NCI-H748 treated with DMSO at 0.1 percent for 48 hours (cell line): Measurements from ENCODE around the gene PKN1.
"Not testable (repeated sequence)": the region's sequence is repeated elsewhere in the genome, so short reads cannot be mapped to it uniquely, and the experiment has no call there.

ENCODE experiments used
- DNase-seq: peaks from one replicate; lab custom pipeline; 2025; lab: John Stamatoyannopoulos, UW

The PKN1 gene

DNA sequence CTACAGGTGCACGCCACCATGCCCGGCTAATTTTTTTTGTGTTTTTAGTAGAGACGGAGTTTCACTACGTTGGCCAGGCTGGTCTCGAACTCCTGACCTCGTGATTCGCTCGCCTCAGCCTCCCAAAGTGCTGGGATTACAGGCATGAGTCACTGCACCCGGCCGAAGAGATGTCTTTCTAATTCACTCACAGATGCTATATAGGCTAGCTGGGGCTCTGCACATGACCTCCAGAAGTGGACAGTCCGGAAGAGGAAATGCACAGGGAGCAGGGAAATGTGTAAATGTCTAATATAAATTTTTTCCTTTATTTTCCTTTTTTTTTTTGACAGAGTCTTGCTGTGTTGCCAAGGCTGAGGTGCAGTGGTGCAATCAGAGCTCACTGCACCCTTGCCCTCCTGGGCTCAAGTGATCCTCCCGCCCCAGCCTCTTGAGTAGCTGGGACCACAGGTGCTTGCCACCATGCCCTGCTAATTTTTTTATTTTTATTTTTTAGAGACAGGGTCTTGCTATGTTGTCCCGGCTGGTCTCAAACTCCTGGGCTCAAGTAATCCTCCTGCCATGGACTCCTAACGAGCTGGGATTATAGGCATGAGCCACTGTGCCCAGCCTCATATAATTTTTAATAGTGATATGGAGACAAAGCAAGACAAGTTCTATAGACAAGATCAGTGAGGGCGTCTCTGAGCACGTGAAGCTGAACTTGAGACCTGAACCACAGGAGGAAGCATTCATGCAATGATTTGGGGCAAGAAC, 54.4 kb downstream of the PKN1 start:
- DNase-seq: no peak

DNA sequence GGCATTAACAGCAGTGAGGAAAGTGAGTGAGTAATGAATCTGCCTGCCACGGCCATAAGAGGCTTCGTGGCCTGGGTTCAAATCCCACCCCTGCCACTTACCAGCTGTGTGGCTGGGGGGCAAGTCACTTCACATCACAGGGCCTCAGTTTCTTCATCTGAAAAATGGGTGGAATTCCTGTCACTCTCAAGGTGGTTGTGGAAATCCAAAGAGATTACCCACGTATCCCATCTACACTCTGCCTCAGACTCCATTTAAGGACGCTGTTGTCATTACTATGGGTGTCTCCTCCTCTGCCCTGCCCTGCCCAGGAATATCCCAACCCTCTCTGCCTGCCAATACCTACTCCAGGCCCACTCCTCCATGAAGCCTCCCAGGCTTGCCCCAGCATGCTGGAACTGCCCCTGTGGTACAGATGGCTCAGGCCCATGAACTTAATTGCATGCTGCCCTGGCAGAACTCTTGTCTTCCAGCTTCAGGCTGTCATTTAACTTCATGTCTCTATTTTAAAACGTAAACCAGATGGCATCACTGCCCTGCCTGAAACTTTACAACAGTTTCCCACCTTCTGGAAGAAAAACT, 59.7 kb downstream of the PKN1 start:
- DNase-seq: no peak

DNA sequence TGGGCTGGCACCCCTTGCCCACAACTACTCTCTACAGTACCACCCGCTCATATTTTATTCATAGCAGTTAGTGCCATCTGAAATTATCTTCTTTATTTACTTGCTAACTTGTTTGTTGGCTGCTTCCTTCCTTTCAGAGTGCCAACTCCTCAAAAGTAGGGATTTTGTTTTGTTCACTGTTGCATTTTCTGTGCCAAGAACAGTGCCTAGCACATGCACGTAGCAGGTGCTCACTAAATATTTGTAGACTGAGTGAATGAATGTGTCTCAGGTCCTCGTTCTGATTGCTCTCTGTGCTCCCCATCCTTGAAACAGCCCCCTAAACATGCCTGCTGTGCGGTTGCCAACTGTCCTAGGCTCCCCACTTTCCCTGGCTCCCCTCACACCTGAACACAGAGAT, 61.3 kb downstream of the PKN1 start:
- no peak for DNase-seq

DNA sequence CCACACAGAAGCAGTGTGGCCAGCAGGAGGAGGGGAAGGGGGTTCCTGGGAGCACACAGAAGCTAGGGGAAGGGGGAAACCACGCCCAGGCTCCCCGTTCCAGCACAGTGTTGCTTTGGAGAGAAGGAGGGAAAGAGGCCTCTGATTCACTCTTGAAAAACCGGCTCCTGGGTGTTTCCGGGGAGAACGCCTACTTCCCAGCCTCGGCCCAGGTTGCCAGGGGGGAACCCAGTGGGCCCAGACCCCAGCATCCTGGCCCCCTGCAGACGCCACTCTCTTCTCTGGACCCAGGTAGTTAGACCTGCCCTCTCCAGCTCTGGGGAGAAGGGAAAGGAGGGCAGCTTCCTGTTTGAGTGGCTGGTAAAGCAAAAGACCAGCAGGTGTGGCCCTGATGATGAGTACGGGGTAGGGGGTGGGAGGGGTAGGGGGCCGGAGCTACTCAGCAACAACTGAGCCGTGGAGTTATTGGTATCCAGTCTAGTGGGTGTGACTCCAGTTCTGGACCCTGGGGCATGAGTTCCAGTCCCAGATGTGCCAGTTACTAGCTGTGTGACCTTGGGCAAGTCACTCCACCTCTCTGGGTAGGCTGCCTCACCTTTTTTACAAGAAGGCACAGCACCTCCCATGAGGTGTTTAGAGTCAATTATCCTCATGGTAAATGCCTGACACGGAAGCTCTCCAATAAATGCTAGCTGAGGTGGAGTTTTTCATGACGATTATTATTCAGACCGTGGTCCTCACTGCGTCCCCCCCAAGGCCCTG, 62.0 kb downstream of the PKN1 start:
- no peak for DNase-seq

DNA sequence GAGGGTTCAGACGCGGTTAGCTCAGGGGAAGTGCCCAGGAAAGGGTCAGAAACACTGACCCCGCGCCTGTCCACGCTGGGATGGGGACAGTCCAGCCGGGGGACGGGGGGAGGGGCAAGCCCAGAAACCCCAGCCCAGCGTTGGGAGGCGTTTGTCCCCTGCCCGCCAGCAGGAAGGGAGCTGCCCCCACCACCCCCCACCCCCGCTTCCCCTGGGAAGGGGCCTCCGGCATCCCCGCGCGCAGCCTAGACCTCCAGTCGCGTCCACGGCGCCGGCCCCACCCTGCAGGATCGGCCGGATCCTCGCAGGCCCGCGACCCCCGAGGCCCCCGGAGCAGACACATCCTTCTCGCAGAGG, 62.5 kb downstream of the PKN1 start:
- DNase-seq: no peak

DNA sequence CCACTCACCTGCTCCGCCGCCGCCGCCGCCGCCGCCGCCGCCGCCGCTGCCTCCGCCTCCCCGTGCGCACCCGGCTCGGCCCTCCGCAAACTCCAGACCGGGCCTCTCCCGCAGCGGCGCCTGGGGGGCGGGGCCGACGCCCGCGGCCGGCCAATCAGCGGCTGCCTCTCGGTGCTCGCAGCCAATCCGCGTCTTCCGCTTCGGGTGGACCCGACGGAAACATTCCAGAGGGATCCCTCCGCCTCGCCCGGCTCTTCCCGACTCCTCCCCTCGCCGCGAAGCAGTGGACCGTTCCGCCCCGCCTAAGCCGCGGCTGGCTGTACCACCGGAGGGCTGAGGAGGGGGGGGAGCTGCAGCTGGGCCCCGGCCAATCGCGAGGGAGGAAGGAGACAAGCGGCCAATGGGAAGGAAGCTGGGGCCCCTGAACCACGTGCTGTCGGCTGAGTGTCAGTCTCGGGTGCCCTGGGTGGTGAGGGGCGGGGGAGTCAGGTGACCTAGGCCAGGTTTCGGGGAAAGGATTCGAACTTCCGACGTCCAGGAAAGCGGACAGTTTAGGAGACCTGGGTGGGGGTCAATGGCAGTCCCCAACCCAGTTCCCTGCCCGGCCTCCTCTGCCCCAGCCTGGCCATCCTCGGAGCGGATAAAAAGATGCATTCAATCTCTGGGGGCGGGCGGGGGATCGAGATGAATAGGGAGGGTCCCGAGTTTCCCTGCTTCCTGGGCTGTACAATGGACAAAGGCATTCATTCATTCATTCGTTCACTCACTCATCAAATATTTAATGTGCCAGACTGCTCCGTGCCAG, 63.1 kb downstream of the PKN1 start, which contains the start of gene GIPC1:
Gene GIPC1, minus strand, starts transcription at position 99 of the 805 bp plus-strand sequence. CDS start 13,151 bp downstream, outside the sequence.
- DNase-seq: peak; percentile 82

DNA sequence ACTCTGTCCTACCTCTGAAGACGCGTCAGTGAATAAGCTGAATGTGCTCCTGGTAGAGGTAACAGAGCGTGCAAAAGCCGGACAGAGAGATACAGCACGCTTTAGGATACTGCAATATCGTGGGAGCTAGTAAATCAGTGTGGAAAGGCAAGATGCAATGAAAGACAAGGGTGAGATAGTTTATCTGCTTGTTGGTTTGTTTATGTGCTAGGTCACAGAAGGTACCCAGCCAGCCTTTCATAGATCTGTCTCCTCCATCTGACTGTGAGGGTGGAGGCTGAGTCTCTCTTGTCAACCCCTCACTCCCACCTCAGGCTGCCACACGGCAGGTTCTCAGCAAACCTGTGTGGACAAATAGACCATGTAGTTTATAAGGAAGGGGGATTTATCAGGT, 63.7 kb downstream of the PKN1 start:
- DNase-seq: no peak

DNA sequence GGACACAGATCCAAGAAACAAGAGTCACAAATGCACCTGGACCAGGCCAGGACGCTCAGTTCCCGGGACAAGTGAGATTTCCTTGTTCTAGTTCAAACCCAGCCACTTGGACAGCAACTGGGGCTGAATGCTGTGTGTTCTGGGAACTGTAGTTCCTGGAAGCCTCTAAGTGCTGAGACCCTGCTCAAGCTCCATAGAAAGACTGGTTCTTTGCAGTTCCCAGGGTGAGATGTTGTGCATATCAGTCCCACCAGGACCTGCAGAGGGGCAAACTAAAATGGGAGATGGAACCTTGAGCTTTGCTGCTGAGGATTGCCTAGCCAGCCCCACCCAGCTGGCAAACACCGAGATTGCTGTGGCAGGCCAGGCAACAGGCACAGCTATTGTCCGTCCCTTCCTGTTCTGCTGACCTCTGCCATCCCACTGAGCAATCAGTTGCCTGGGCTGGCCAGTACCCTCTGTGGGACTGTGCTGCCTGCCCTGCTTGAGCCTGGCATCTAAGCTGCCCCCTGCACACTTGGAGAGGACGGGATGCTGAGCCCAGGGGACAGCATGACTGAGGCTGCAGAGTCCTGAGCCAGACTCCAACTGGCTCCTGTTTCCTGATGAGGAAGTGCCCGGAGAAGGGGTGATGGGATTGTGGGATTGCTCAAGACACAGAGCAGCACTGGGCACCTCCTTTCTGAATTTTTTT, 64.3 kb downstream of the PKN1 start:
- DNase-seq: no peak

DNA sequence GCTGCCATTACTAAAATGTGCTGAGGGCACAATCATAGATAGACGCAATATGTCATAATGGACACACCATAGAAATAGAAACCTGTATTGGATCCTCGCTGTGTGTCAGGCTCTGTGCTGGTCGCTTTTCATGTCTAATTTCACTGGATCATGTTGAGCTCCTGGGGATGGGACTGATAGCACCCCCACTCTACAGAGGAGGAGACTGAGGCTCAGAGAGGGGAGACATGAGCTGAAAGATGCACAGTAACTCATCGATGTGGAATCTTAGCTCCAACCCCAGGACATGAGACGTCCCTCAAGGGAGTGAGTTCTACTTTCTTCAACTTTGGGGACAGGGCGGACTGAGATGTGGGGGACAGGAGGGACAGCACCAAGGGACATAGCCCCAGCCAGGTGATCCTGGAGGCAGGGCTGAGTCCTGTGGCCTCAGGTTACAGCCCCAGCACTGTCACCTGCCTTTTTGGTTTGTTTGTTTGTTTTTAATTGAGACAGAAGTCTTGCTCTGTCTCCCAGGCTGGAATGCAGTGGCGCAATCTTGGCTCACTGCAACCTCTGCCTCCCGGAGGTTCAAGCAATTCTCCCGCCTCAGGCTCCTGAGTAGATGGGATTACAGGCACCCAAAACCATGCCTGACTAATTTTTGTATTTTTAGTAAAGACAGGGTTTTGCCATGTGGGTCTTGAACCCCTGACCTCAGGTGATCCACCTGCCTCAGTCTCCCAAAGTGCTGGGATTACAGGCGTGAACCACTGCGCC, 69.4 kb downstream of the PKN1 start:
- no peak for DNase-seq

DNA sequence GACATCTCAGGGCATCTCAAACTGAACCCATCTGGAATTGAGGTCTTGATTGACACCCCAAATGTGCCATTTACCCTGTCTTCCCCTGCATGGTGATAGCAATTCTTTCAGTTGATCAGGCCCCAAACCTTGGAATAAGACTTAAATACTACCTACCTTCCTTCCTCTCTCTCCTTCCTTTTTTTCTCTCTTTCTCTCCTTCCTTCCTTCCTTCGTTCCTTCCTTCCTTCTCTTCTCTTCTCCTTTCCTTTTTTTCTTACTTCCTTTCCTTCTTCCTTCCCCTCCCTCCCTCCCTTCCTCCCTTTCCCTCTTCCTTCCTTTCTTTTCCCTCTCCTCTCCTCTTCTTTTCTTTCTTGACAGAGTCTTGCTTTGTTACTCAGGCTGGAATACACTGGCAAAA, 70.2 kb downstream of the PKN1 start:
- DNase-seq: no peak

DNA sequence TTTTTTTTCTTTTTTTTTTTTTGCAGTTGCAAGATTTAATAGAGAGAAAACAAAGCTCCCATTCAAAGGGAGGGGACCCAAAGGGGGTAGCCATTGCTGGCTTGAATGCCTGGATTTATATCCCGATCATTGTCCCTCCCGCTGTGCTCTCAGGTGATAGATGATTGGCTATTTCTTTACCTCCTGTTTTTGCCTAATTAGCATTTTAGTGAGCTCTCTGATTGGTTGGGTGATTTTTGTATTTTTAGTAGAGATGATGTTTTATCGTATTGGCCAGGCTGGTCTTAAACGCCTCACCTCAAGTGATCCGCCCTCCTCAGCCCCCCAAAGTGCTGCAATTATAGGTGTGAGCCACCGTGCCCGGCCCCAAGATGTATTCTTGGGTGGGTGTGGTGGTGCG, 71.5 kb downstream of the PKN1 start:
- not testable (repeated sequence) for DNase-seq

DNA sequence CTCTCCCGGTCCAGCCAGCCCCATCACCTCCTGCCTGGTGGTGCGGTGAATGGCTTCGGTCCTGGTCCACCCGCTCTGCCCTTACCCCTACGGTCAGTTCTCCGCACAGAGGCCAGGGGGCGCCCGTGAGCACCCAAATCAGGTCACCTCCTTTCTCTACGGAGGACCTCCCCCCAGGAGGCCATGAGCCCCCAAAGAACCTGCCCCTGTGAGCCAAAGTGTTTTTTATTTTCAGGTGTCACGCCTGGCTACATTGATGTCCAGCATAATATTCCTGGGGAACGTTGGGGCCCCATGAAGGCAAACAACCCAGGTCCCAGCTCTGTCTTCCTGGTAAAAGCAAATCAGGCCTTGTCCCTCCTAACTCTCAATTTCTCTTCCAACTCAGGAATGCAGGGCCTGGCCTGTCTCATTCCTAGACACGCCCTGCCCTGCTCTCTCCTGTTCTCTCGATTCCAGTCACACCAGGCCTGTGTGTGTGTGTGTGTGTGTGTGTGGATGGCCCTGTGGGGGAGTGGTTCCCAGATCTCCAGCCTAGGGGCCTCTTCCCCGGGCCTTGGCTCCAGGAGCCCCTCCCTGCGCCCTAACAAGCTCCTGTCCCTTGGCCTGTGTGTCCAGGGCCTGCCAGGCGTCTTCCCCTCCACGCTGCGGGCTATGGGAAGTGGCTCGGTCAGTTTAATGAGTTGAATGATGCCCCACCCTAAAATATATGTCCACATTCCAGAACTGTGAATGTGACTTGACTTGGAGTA, 72.6 kb downstream of the PKN1 start:
- no peak for DNase-seq

DNA sequence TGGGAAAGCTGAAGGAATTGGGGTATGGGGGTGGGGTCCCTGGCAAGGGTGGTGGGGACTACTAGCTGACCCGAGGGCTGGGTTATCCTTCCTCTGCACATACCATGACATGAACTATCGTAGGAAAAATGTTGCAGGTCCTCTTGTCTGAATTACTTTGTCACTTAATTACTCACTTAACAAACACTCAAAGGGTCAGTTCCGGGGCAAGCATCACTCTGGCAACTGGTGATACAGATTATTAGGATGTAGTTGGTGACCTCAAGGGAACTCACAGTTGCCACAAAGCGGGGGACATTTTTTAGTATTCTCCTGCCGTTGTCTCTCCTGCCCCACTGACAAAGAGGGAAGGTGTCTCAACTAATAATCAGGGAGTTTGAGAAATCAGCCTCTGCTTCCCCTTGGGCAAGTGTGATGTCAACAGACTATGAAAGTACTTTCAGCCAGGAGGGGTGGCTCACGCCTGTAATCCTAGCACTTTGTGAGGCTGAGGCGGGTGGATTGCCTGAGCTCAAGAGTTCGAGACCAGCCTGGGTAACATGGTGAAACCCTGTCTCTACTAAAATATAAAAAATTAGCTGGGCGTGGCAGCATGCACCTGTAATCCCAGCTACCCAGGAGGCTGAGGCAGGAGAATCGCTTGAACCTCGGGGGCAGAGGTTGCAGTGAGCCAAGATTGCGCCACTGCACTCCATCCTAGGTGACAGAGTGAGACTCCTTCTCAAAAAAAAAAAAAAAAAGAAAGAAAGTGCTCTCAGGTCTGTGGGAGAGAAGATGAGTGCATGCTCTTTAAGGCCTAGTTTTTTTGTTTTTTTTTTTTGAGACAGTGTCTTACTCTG, 74.8 kb downstream of the PKN1 start:
- no peak for DNase-seq

DNA sequence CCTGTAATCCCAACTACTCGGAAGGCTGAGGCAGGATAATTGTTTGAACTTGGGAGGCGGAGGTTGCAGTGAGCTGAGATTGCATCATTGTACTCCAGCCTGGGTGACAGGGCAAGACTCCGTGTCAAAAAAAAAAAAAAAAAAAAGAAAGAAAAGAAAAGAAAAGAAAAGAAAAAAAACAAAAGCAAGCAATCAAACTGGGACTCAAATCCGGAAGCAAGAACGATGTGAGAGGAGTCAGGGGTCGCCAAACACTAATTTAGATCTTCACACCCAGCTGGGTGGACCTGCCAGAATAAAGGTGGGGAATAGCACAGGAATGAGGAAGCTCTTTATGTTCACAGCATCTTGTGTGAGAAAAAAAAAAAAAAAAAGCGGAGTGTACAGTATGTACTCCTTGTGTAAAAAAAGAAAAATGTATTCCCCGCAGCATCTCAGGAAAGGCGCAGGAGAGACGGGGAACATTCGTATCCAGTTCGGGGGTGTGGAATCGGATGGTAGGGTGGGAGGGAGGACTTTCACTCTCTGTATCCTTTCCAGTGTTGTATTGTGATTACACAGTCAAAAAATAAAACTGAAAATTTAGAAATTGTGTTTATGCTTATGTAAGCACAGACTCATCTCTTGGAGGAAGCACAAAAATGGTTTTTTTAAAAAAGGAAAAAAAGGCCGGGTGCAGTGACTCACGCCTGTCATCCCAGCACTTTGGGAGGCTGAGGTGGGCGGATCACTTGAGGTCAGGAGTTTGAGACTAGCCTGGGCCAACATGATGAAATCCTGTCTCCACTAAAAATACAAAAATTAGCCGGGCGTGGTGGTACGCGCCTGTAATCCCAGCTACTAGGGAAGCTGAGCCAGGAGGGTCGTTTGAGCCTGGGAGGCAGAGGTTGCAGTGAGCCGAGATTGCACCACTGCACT, 77.5 kb downstream of the PKN1 start:
- no peak for DNase-seq

DNA sequence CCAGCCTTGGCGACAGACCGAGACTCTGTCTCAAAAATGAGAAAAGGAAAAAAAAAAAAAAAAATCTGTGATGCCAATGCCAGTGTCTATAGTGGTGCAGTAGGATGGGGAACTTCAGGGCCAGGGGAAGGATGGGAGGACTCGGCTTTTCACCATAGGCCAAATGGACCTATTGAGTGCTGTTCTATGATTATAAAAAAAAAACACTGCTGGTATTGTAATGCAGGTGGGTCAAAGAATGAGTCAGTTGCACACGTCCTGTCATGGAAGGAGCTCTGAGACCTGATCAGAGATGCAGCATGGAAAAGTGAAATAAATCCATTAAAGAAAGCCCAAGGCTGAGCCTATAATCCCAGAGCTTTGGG, 78.1 kb downstream of the PKN1 start:
- no peak for DNase-seq

DNA sequence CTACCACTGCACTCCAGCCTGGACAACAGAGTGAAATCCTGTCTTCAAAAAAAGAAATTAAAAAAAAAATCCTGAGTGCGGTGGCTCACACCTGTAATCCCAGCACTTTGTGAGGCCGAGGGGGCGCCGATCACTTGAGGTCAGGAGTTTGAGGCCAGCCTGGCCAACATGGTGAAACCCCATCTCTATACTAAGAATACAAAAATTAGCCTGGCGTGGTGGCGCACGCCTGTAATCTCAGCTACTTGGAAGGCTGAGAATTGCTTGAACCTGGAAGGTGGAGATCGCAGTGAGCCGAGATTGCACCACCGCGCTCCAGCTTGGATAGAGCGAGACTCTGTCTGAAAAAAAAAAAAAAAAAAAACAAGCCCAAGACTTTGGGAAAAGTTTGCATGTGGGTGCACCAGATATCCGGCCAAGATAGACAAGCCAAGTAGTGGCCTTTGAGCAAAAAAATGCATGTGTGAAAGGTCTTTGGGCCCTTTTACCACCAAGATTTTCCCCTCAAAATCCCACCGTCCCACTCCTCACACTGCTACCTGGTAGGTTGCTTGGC, 79.4 kb downstream of the PKN1 start:
- no peak for DNase-seq

DNA sequence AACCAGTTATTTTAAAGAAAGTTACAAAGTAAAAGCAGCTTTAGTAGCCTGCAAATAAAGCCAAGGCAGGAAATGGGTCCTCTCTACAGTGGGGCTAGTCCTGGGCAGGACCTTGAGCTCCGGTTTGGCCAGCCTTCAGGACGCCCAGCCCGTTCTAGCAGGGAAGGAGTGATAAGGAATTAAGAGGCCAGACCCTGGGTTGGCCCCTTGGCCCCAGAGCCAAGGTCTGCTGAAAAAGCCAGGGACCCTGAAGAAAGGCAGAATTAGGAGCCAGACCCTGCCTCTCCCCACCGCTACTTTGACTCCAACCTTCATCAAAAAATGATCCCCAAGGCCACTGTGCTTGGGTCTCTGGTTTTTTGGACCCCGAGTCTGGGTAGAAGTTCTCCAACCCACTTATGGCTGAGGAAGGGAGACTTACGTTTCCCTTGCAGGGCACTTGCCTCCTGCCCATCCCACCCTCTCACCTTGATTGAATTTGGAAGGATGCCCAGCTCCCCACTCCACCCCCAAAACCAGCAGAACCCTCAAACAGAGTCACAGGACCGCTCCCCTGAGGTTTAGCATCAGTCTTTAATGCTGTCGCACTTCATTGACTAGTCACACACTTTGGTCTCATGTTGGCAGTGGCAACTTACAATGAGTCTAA, 81.2 kb downstream of the PKN1 start:
- no peak for DNase-seq
